AG04450 (cell line): Measurements from ENCODE around the gene CFAP97D2. TPM values are rescaled to one million over a fixed set of nuclear protein-coding genes. Genes with fewer than 3 reads are reported as not detected.

Experiments
- CTCF ChIA-PET: fragments of 300-600, 350-600 bp; formaldehyde crosslinking; extraction: SDS; loops from one replicate; lab custom pipeline; 2022; ENCODE audit warnings: antibody characterized with exemption, inconsistent platforms; lab: Charles Lee
- POLR2A ChIA-PET: fragments of 350-600 bp; formaldehyde crosslinking; extraction: SDS; loops from one replicate; lab custom pipeline; 2021; ENCODE audit warnings: antibody characterized with exemption, inconsistent platforms; lab: Yijun Ruan, JAX
- DNase-seq: peaks from one replicate; pipeline ENCODE4 v3.0.0-alpha.2; 2011; ENCODE audit warnings: low read depth, low spot score
- H3K27ac ChIP-seq: one replicate; pipeline ENCODE4 v1.5.1; 2012; ENCODE audit warnings: low read depth, low read length, control low read depth
- H3K27me3 ChIP-seq: one replicate; pipeline ENCODE4 v1.6.0; 2012; ENCODE audit warnings: low read length; ENCODE audit not compliant: control insufficient read depth, insufficient read depth
- H3K4me3 ChIP-seq: 2 replicates; pipeline ENCODE4 v1.5.1; 2011; ENCODE audit warnings: mild to moderate bottlenecking, low read depth, low read length, control low read depth
- H3K9me3 ChIP-seq: 2 replicates; pipeline ENCODE4 v1.5.1; 2012; ENCODE audit warnings: low read length; ENCODE audit not compliant: control insufficient read depth, insufficient read depth
- polyA plus RNA-seq: library from polyadenylated mRNA; depleted of rRNA; stranded (reverse); fragments of >200 nt; gene quantifications from 2 replicates; pipeline ENCODE4 v1.2.3, GENCODE V29; 2011
- TF ChIP-seq, protein P1 (sequence below): IDR thresholded peaks from 2 replicates; pipeline ENCODE4 v1.5.1; 2011; ENCODE audit warnings: low read depth, low read length, control low read depth, inconsistent platforms

The CFAP97D2 gene
- polyA plus RNA-seq, 1 experiment = not detected

DNA sequence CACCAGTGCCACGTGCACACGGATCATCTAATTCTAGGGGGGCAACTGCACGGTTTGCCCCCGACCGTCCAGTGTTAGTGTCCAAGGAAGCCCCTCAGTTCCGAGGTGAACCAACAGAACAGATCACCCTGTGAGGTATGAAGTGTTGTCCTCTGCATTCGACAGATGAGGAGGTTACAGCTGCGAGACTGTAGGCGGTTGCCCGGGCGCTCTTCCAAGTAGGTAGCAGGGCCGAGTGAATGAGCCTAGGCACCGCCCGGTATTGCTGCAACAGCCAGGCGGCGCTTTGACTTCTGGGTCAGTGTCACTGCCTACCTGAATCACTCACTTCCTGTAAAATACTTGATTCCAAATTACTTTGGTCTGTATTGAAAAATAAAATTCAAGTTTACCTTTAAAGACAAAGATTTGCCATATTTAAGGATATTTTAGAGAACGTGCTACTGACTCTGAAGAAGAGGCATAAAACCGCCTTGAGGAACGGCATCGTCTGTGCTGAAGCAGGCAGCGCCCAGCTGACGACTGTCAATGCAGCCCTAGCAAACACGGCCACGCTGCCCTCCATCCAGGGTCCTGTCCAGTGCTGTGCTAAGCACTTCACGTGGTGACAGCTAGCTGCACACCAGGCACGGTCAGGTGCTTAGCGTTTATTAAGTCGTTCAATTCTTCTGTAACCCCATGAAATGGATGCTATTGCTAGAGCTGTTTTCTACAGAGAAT is 27.3 kb upstream of the CFAP97D2 start:
- Histone ChIP-seq H3K27me3 (peaks cover 19% of the 10 kb centered on the region), H3K4me3 (no peak overlapping the region), H3K9me3 (no peaks in the 10 kb centered on the region; the same call in 1 of the 2 replicates), H3K27ac (no peak overlapping the region)
- TF ChIP-seq, protein P1, sequence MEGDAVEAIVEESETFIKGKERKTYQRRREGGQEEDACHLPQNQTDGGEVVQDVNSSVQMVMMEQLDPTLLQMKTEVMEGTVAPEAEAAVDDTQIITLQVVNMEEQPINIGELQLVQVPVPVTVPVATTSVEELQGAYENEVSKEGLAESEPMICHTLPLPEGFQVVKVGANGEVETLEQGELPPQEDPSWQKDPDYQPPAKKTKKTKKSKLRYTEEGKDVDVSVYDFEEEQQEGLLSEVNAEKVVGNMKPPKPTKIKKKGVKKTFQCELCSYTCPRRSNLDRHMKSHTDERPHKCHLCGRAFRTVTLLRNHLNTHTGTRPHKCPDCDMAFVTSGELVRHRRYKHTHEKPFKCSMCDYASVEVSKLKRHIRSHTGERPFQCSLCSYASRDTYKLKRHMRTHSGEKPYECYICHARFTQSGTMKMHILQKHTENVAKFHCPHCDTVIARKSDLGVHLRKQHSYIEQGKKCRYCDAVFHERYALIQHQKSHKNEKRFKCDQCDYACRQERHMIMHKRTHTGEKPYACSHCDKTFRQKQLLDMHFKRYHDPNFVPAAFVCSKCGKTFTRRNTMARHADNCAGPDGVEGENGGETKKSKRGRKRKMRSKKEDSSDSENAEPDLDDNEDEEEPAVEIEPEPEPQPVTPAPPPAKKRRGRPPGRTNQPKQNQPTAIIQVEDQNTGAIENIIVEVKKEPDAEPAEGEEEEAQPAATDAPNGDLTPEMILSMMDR = no peak
- ChIA-PET POLR2A (no interaction called here), CTCF (no interaction called here)
- DNase-seq = no peak

DNA sequence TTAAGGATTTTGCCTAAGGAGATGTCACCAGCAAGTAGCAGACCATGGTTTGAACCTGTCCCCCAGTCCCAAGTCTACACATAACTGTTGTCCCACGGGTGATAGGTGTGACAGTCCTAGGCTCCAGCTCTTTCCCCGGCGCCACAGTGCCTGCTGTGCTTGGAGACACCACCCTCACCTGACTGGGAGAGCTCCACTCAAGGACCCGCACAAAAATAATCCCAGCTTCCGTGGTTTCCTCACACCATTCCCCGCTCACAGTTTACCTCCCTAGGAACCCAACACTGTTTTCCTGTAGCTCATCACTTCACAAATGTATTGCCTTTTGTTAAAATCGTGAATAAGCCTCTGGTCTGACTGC is 26.8 kb upstream of the CFAP97D2 start:
- Histone ChIP-seq H3K4me3 (no peak overlapping the region), H3K27ac (no peak overlapping the region), H3K27me3 (peaks cover 20% of the 10 kb centered on the region), H3K9me3 (no peaks in the 10 kb centered on the region; the same call in 1 of the 2 replicates)
- ChIA-PET CTCF (no interaction called here), POLR2A (no interaction called here)
- DNase-seq = no peak
- TF ChIP-seq, protein P1 = no peak

DNA sequence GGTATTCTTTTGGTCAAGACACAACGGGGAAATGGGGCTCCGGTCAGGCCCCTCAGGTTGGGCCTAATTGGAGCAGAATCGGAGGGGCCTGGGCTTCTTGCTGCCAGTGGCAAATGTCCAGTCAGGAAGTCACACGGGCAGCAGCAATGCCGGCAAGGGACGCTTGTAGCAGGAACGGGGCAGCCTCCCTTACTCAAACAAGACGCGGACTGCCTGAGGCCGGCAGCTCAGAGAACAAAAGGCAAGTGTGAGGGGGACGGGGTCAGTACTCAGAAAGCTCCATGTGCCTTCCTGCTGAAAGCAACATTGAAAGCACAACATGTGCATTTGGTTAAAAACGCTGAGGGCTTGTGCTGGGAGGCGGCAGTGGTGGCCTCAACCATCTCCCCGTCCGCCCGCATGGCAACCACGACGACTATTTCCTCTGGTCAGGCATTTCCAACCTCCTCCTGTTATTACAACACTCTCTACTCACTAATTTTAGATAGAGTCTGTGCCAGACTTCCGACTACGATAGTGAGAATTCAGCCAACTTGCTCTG is 26.2 kb upstream of the CFAP97D2 start:
- ChIA-PET POLR2A (no interaction called here), CTCF (no interaction called here)
- H3K27me3 ChIP-seq = peaks cover 21% of the 10 kb centered on the region
- no peak overlapping the region for H3K27ac ChIP-seq
- no peak overlapping the region for H3K4me3 ChIP-seq
- TF ChIP-seq, protein P1 = no peak
- no peak for DNase-seq
- H3K9me3 ChIP-seq = no peaks in the 10 kb centered on the region; the same call in 1 of the 2 replicates

DNA sequence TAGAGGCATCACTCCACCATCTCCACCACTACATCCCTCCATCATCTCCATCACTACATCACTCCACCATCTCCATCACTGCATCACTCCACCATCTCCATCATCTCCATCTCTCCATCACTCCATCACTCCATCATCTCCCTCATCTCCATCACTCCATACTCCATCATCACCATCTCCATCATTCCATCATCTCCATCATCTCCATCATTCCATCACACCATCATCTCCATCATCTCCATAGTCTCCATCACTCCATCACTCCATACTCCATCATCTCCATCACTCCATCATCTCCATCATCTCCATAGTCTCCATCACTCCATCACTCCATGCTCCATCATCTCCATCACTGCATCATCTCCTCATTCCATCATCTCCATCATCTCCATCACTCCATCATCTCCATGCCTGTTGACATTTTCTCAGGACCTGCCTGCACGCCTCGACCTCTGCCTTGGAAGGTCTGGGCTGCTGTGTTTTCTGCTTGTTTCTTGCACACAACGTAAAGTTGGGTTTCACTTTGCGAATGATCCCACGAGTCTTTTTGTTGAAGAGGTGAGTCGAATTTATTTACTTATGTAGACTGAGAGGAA is 25.5 kb upstream of the CFAP97D2 start:
- TF ChIP-seq, protein P1 = no peak
- no peak overlapping the region for H3K27ac ChIP-seq
- no peak overlapping the region for H3K4me3 ChIP-seq
- DNase-seq = no peak
- H3K9me3 ChIP-seq = no peaks in the 10 kb centered on the region; the same call in 1 of the 2 replicates
- H3K27me3 ChIP-seq = peaks cover 17% of the 10 kb centered on the region
- ChIA-PET POLR2A (no interaction called here), CTCF (no interaction called here)

DNA sequence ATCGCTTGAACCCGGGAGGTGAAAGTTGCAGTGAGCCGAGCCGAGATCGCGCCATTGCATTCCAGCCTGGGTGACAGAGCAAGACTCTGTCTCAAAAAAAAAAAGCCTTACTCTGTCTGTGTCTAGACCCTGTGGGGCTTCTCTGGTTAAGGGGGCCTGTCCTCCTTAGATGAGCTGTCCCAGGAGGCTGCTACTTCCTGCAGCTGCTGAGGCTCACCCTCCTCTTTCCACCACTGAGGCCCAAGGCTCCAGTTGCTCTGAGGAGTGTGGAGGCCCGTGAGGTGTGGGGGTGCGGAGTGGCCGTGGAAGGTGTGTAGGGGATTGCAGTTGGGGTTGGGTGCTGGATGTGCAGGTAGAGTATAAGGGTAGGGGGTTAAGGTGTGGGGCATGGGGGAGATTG is 24.6 kb upstream of the CFAP97D2 start:
- H3K4me3 ChIP-seq = no peak overlapping the region
- TF ChIP-seq, protein P1 = no peak
- no peaks in the 10 kb centered on the region; the same call in 1 of the 2 replicates for H3K9me3 ChIP-seq
- CTCF ChIA-PET = no interaction called here
- H3K27ac ChIP-seq = no peak overlapping the region
- POLR2A ChIA-PET = no interaction called here
- peaks cover 17% of the 10 kb centered on the region for H3K27me3 ChIP-seq
- no peak for DNase-seq
